DND-41 (cell line): ENCODE data around the gene INTS1.
A peak's percentile ranks its signal among the peaks of the same experiment; 100 is the strongest.

Source experiments
- ATAC-seq: fragments of 200-7000 bp; cut with Tn5 transposase; 3 replicates; pipeline ENCODE4 v1.9.1; 2021; ENCODE audit warnings: low read depth; ENCODE audit not compliant: insufficient read depth
- DNase-seq: peaks from one replicate; pipeline ENCODE4 v3.0.0-alpha.2; 2020
- H2AFZ ChIP-seq: 2 replicates; pipeline ENCODE4 v1.6.0; 2012; ENCODE audit warnings: low read depth, low read length
- H3K27ac ChIP-seq: 2 replicates; pipeline ENCODE4 v1.5.1; 2012; ENCODE audit warnings: low read length, inconsistent platforms
- H3K27me3 ChIP-seq: fragments of 200-600 bp; sonication (generic); 2 replicates; pipeline ENCODE4 v1.6.0; 2012; ENCODE audit warnings: low read length, mild to moderate bottlenecking, inconsistent platforms; ENCODE audit not compliant: insufficient read depth, poor library complexity
- H3K36me3 ChIP-seq: 2 replicates; pipeline ENCODE4 v1.5.1; 2012; ENCODE audit warnings: low read length, inconsistent platforms; ENCODE audit not compliant: insufficient read depth
- H3K4me1 ChIP-seq: 2 replicates; pipeline ENCODE4 v1.5.1; 2012; ENCODE audit warnings: mild to moderate bottlenecking, low read length; ENCODE audit not compliant: insufficient read depth
- H3K4me2 ChIP-seq: 2 replicates; pipeline ENCODE4 v1.6.0; 2012; ENCODE audit warnings: mild to moderate bottlenecking, moderate library complexity, low read length, inconsistent platforms; ENCODE audit not compliant: insufficient read depth
- H3K4me3 ChIP-seq, 2 experiments: fragments of 200-600 bp in 1 of 2; shearing (Covaris generic) in 1 of 2; 2 replicates each; pipeline ENCODE4 v1.5.1; 2012 to 2016; ENCODE audit warnings: inconsistent platforms in 2 of 2, low read length in 2 of 2, mild to moderate bottlenecking in 2 of 2, low read depth in 1 of 2, moderate library complexity in 1 of 2
- H3K79me2 ChIP-seq: 2 replicates; pipeline ENCODE4 v1.6.0; 2012; ENCODE audit warnings: low read length, inconsistent platforms; ENCODE audit not compliant: insufficient read depth
- H3K9ac ChIP-seq: 2 replicates; pipeline ENCODE4 v1.6.0; 2012; ENCODE audit warnings: low read depth, mild to moderate bottlenecking, inconsistent platforms, low read length, moderate library complexity
- H3K9me3 ChIP-seq: 2 replicates; pipeline ENCODE4 v1.5.1; 2012; ENCODE audit warnings: low read length, moderate library complexity, mild to moderate bottlenecking, inconsistent platforms; ENCODE audit not compliant: insufficient read depth, severe bottlenecking
- H4K20me1 ChIP-seq: 2 replicates; pipeline ENCODE4 v1.6.0; 2012; ENCODE audit warnings: low read length; ENCODE audit not compliant: insufficient read depth
- EZH2 ChIP-seq: IDR thresholded peaks from 3 replicates; pipeline ENCODE4 v1.6.1; 2012; ENCODE audit warnings: borderline replicate concordance, low read depth, mild to moderate bottlenecking, moderate library complexity, low read length, inconsistent platforms; ENCODE audit not compliant: severe bottlenecking
- TF ChIP-seq, protein P1 (sequence below): IDR thresholded peaks from 2 replicates; pipeline ENCODE4 v1.5.1; 2012; ENCODE audit warnings: borderline replicate concordance, low read length, moderate library complexity, mild to moderate bottlenecking; ENCODE audit not compliant: poor library complexity, severe bottlenecking; ENCODE audit errors: extremely low read depth

Gene INTS1

DNA sequence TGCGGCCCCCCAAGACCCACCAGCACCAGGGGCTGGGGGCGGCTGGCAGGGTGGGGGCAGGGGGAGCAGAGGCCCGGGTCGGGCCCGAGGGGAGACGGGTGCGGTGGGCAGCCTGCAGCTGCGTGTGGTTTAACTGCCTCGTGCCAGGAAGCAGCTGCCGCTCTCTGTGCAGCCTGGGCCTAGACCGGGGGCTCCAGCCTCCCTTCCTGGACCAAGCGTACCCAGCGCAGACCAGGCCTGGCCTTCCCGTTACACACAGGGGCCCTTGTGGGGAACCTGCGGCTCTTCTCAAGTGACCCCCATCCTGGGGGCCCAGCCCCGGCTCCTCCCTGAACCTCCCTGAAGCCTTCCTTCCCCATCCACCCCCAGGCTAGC lies 6.6 kb upstream of the INTS1 start:
- Histone ChIP-seq H3K4me3 (no peak overlapping the region), H3K79me2 (no peaks in the 10 kb centered on the region), H4K20me1 (no peaks in the 10 kb centered on the region), H3K4me1 (peaks cover 58% of the 10 kb centered on the region), H3K27me3 (no peaks in the 10 kb centered on the region), H3K36me3 (no peaks in the 10 kb centered on the region), H3K4me2 (no peak overlapping the region), H2AFZ (no peak overlapping the region), H3K9ac (peak overlapping the region; percentile 38), H3K27ac (peak overlapping the region; percentile 81), H3K9me3 (no peaks in the 10 kb centered on the region)
- DNase-seq (peak; percentile 75), ATAC-seq (peak; percentile 64)
- TF ChIP-seq EZH2 = no peak
- TF ChIP-seq, protein P1, sequence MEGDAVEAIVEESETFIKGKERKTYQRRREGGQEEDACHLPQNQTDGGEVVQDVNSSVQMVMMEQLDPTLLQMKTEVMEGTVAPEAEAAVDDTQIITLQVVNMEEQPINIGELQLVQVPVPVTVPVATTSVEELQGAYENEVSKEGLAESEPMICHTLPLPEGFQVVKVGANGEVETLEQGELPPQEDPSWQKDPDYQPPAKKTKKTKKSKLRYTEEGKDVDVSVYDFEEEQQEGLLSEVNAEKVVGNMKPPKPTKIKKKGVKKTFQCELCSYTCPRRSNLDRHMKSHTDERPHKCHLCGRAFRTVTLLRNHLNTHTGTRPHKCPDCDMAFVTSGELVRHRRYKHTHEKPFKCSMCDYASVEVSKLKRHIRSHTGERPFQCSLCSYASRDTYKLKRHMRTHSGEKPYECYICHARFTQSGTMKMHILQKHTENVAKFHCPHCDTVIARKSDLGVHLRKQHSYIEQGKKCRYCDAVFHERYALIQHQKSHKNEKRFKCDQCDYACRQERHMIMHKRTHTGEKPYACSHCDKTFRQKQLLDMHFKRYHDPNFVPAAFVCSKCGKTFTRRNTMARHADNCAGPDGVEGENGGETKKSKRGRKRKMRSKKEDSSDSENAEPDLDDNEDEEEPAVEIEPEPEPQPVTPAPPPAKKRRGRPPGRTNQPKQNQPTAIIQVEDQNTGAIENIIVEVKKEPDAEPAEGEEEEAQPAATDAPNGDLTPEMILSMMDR = no peak

DNA sequence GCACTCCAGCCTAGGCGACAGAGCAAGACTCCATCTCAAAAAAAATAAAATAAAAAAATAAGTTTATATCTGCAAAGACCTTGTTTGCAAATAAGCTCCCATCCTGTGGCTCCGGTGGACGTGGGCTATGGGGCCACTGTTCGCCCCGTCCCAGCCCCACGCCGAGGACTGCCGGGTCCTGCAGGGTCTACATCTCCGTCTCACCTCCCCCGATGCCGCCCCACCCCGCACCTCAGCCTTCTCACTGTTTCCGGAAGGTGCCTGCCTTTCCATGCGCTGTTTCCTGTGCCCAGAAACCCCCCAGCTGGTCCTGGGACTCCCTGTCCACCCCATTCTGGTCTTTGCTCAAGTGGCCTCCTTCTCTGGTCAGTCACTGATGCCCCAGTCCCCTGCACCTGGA lies 5.0 kb upstream of the INTS1 start:
- TF ChIP-seq EZH2 = no peak
- TF ChIP-seq, protein P1 = no peak
- H3K9me3 ChIP-seq = no peaks in the 10 kb centered on the region
- no peak overlapping the region for H3K27ac ChIP-seq
- no peaks in the 10 kb centered on the region for H3K27me3 ChIP-seq
- no peak for ATAC-seq
- H3K36me3 ChIP-seq = no peaks in the 10 kb centered on the region
- H3K79me2 ChIP-seq = 0 out of 2 replicates have a peak, but pooled peaks cover 2% of the 10 kb centered on the region
- no peak overlapping the region for H3K4me3 ChIP-seq
- peaks cover 69% of the 10 kb centered on the region for H3K4me1 ChIP-seq
- H4K20me1 ChIP-seq = no peaks in the 10 kb centered on the region
- H3K9ac ChIP-seq = no peak overlapping the region
- no peak for DNase-seq
- H3K4me2 ChIP-seq = no peak overlapping the region
- no peak overlapping the region for H2AFZ ChIP-seq

DNA sequence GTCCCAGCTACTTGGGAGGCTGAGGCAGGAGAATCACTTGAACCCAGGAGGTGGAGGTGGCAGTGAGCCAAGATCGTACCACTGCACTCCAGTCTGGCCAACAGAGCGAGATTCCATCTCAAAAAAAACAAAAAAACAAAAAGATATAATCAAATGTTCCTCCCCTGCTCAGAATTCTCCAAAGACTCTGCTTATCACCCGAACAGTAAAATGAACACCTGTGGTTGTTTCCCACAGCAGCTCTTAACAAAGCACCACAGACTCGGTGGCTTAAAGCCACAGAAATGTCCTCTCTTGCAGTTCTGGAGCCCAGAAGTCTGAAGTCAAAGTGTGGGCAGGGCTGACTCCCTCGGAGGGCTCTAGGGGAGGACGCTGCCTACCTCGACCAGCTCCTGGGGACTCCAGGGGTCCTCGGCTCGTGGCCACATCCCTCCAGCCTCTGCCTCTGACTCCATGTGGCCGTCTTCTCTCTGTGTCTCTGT lies 4.1 kb upstream of the INTS1 start:
- Histone ChIP-seq H3K4me1 (peaks cover 70% of the 10 kb centered on the region), H3K36me3 (peaks cover 6% of the 10 kb centered on the region; the same call in 1 of the 2 replicates), H3K27me3 (no peaks in the 10 kb centered on the region), H2AFZ (no peak overlapping the region), H3K79me2 (peaks cover 10% of the 10 kb centered on the region), H3K9ac (no peak overlapping the region), H3K27ac (peak overlapping the region; percentile 3), H3K4me2 (no peak overlapping the region), H3K9me3 (no peaks in the 10 kb centered on the region), H4K20me1 (peaks cover 7% of the 10 kb centered on the region), H3K4me3 (no peak overlapping the region)
- TF ChIP-seq EZH2 = no peak
- TF ChIP-seq, protein P1 = no peak
- ATAC-seq (peak; percentile 32), DNase-seq (peak; percentile 71)
